ENCODE results near the gene LACTB. TPM values are rescaled to one million over a fixed set of nuclear protein-coding genes. Genes with fewer than 3 reads are reported as not detected.

LACTB gene
- total RNA-seq, 1 donor from 2014 or later, result 4.6 TPM

GRCh38 chr15:63157891-63158431 is 36.3 kb downstream of the LACTB start:
- Histone ChIP-seq H3K27me3 (no peaks in the 10 kb centered on the region), H3K27ac (peak overlapping the region; percentile 92 to 96), H3K4me3 (peak overlapping the region; percentile 67 to 82), H3K9me3 (no peaks in the 10 kb centered on the region), H3K36me3 (peaks cover 0 to 19% of the 10 kb centered on the region in 2 donors), H3K4me1 (peaks cover 0 to 12% of the 10 kb centered on the region in 2 donors)
- peak in 1 of 3 experiments; percentile 16 for TF ChIP-seq CTCF (IDR thresholded peaks at IDR 0.05)
- peak in 1 of 2 donors; percentile 74 for DNase-seq (ENCODE audit: low spot score in 2 of 2)
- intact Hi-C loops (cut with DNase I), result loop anchor here (1.0 to 10.0 kb wide), 4 partner anchors 31 to 247 kb away; partner anchors contain the start of genes APH1B, LACTB and RAB8B

GRCh38 chr15:63160638-63161037 is 39.0 kb downstream of the LACTB start:
- no peaks in the 10 kb centered on the region for H3K27me3 ChIP-seq
- no peak for DNase-seq (ENCODE audit: low spot score in 2 of 2)
- peaks cover 0 to 2% of the 10 kb centered on the region in 2 donors for H3K4me1 ChIP-seq
- intact Hi-C loops (cut with DNase I), result no loop called here
- H3K9me3 ChIP-seq, result no peaks in the 10 kb centered on the region
- H3K4me3 ChIP-seq, result no peak overlapping the region
- no peaks in the 10 kb centered on the region for H3K36me3 ChIP-seq
- no peak for TF ChIP-seq CTCF (IDR thresholded peaks at IDR 0.05)
- H3K27ac ChIP-seq, result no peak overlapping the region

- intact Hi-C loops (cut with DNase I), result no loop called here
- Histone ChIP-seq H3K4me1 (no peaks in the 10 kb centered on the region), H3K27me3 (no peaks in the 10 kb centered on the region), H3K27ac (no peak overlapping the region), H3K9me3 (no peaks in the 10 kb centered on the region), H3K4me3 (no peak overlapping the region), H3K36me3 (no peaks in the 10 kb centered on the region)
- DNase-seq (ENCODE audit: low spot score in 2 of 2), result no peak
- no peak for TF ChIP-seq CTCF (IDR thresholded peaks at IDR 0.05)
Measured at GRCh38 chr15:63163217-63163616, 41.6 kb downstream of the LACTB start.

GRCh38 chr15:63165166-63165859 is 43.7 kb downstream of the LACTB start:
- DNase-seq (ENCODE audit: low spot score in 2 of 2), result no peak
- no peaks in the 10 kb centered on the region for H3K27me3 ChIP-seq
- H3K4me1 ChIP-seq, result no peaks in the 10 kb centered on the region
- no peak overlapping the region for H3K4me3 ChIP-seq
- no peaks in the 10 kb centered on the region for H3K36me3 ChIP-seq
- no peaks in the 10 kb centered on the region for H3K9me3 ChIP-seq
- TF ChIP-seq CTCF (IDR thresholded peaks at IDR 0.05), result no peak
- intact Hi-C loops (cut with DNase I), result no loop called here
- no peak overlapping the region for H3K27ac ChIP-seq

- Histone ChIP-seq H3K36me3 (no peaks in the 10 kb centered on the region), H3K27me3 (no peaks in the 10 kb centered on the region), H3K27ac (no peak overlapping the region), H3K4me3 (no peak overlapping the region), H3K4me1 (no peaks in the 10 kb centered on the region), H3K9me3 (no peaks in the 10 kb centered on the region)
- TF ChIP-seq CTCF (IDR thresholded peaks at IDR 0.05), result peak in 1 of 3 experiments; percentile 8
- intact Hi-C loops (cut with DNase I), result no loop called here
- no peak for DNase-seq (ENCODE audit: low spot score in 2 of 2)
Measured at GRCh38 chr15:63166219-63166618, 44.6 kb downstream of the LACTB start.

All from ascending aorta (tissue), 2 donors.